Bronchial epithelial cell (primary cell): Measurements from ENCODE around the gene ZNRD2. TPM values are rescaled to one million over a fixed set of nuclear protein-coding genes. Genes with fewer than 3 reads are reported as not detected.

Experiments used
- DNase-seq: peaks from one replicate; pipeline ENCODE4 v3.0.0-alpha.2; 2010; ENCODE audit warnings: low read depth
- FAIRE-seq: peaks from 2 replicates; lab custom pipeline; 2011; peaks lifted over from hg19 to GRCh38; lab: Jason Lieb, UNC
- H3K27me3 ChIP-seq: 2 replicates; pipeline ENCODE4 v1.5.1; 2011; ENCODE audit warnings: low read length; ENCODE audit not compliant: control insufficient read depth, insufficient read depth
- H3K36me3 ChIP-seq: 2 replicates; pipeline ENCODE4 v1.5.1; 2011; ENCODE audit warnings: low read length; ENCODE audit not compliant: control insufficient read depth, insufficient read depth
- H3K4me3 ChIP-seq: 2 replicates; pipeline ENCODE4 v1.5.1; 2011; ENCODE audit warnings: mild to moderate bottlenecking, low read depth, low read length, control low read depth
- CTCF ChIP-seq: IDR thresholded peaks from 2 replicates; pipeline ENCODE4 v1.5.1; 2011; ENCODE audit warnings: mild to moderate bottlenecking, moderate library complexity, low read length, control low read depth, inconsistent platforms; ENCODE audit not compliant: insufficient read depth, severe bottlenecking
- total RNA-seq: library from RNA; depleted of rRNA; stranded (reverse); fragments of >200 nt; gene quantifications from 2 replicates; pipeline ENCODE4 v1.2.1, GENCODE V29; 2014

ZNRD2 gene
- total RNA-seq, 1 donor from 2014 or later, result 43.4 TPM

DNA sequence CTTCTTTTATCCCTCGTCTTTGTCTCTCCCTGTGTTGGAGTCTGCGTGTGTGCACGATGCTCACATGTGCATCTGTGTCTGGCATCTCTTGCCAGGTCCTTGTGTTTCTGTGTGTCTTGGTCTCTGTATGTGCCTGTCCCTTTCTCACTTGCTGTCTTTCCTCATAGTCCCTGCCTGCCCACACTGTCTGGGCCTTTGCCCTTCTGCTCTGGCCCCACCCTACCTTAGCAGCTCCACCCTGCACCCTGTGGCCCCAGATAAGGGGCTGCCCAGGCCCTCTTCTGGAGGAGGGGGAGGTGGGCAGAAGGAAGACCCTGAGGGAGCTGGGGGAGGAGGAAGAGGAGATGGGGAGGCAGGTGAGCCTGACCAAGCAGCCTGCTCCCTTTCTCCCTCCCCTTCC, 8.4 kb downstream of the ZNRD2 start:
- TF ChIP-seq CTCF, result no peak
- DNase-seq (no peak), FAIRE-seq (peak; percentile 96)
- Histone ChIP-seq H3K27me3 (no peaks in the 10 kb centered on the region), H3K4me3 (no peak overlapping the region), H3K36me3 (peaks cover 32% of the 10 kb centered on the region)

DNA sequence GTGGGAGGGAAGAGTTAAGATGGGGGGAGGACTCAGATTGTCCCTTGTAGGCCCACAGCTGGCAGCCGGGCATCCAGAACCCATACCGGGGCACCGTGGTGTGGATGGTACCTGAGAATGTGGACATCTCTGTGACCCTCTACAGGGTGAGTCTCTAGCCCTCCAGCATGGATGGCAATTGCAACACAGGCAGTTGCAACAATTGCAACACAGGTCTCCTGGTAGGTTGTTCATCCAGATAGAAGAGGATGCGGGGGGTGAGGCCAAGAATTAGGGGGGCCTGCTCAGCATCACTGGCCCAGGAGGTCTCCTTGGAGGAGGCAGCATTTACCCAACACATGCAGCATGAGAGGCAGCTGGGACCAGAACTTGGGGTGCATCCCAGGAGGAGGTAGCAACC, 9.0 kb downstream of the ZNRD2 start:
- Histone ChIP-seq H3K27me3 (no peaks in the 10 kb centered on the region), H3K36me3 (peaks cover 34% of the 10 kb centered on the region), H3K4me3 (no peak overlapping the region)
- FAIRE-seq (no peak), DNase-seq (no peak)
- TF ChIP-seq CTCF, result no peak

DNA sequence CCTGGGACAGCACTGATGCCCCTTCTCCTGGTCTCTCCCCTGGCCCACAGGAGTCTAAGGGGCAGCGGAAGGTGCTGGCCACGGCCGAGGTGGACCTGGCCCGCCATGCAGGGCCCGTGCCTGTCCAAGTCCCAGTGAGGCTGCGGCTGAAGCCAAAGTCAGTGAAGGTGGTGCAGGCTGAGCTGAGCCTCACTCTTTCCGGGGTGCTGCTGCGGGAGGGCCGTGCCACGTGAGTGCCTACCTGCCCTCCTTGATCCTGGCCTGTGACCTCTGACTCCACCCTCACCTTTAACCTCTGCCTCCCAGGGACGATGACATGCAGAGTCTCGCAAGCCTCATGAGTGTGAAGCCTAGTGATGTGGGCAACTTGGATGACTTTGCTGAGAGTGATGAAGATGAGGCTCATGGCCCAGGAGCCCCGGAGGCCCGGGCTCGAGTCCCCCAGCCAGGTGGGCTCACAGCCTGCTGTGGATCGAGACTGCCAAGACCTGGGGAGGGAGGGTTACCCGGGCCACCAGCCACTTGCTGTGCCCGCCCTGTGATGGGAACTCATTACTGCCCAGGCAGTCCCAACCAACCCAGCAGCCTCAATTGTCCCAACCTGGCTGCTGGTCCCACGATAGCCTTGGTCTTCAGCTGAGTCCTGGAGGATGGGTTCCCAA, 9.9 kb downstream of the ZNRD2 start:
- FAIRE-seq (no peak), DNase-seq (no peak)
- Histone ChIP-seq H3K4me3 (no peak overlapping the region), H3K27me3 (no peaks in the 10 kb centered on the region), H3K36me3 (peaks cover 35% of the 10 kb centered on the region)
- no peak for TF ChIP-seq CTCF

GRCh38 chr11:65580756-65581155, 10.5 kb downstream of the ZNRD2 start:
- FAIRE-seq, result no peak
- no peak for TF ChIP-seq CTCF

DNA sequence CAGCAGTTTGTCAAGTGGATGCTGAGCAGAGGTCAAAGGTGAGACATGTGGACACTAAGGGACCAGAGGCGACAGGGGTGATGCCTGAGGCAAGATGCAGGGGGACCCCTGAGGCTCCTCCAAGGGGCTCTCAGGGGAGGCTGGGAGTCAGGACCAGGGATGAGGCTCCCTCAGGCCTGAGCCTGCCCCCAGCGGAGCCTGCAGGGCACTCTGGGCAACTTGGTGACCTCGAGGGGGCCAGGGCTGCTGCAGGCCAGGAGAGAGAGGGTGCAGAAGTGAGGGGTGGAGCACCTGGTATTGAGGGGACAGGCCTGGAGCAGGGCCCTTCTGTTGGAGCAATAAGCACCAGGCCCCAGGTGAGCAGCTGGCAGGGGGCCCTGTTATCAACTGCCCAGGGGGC, 11.7 kb downstream of the ZNRD2 start:
- no peak for TF ChIP-seq CTCF
- no peak overlapping the region for H3K4me3 ChIP-seq
- DNase-seq, result no peak
- FAIRE-seq, result no peak
- H3K27me3 ChIP-seq, result no peaks in the 10 kb centered on the region
- H3K36me3 ChIP-seq, result peaks cover 46% of the 10 kb centered on the region

More at GRCh38 chr11:65580756-65581155, 10.5 kb downstream of the ZNRD2 start:
- DNase-seq, result no peak
- H3K27me3 ChIP-seq, result no peaks in the 10 kb centered on the region
- no peak overlapping the region for H3K4me3 ChIP-seq
- H3K36me3 ChIP-seq, result peaks cover 38% of the 10 kb centered on the region

DNA sequence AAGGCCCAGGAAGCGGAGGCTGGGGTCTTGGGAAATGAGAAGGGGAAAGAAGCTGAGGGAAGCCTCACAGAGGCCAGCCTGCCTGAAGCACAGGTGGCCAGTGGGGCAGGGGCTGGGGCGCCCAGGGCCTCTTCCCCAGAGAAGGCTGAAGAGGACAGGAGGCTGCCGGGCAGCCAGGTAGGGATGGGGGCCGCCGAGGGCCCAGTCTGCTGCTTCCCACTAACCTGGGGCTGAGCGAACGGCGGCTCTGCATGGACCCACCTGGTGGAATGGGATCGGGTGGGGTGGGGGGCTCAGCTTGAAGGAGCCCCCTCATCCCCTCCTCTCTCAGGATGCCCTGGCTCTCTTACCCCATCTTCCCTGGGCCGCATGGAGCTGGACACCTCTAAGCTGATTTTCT, 13.3 kb downstream of the ZNRD2 start:
- Histone ChIP-seq H3K4me3 (no peak overlapping the region), H3K27me3 (no peaks in the 10 kb centered on the region), H3K36me3 (peaks cover 42% of the 10 kb centered on the region)
- DNase-seq, result no peak
- no peak for FAIRE-seq
- TF ChIP-seq CTCF, result no peak
